Neuronal stem cell (in vitro differentiated cells): ENCODE measurements around the gene SHROOM1.

Source experiments
- DNase-seq: peaks from one replicate; pipeline ENCODE4 v3.0.0-alpha.2; 2013; ENCODE audit warnings: low spot score
- H2AFZ ChIP-seq: one replicate; pipeline ENCODE4 v1.6.1; 2013; ENCODE audit warnings: mild to moderate bottlenecking, low read length, inconsistent platforms
- H2AK5ac ChIP-seq: 2 replicates; pipeline ENCODE4 v1.6.1; 2013; ENCODE audit warnings: low read depth, mild to moderate bottlenecking, inconsistent platforms, low read length, moderate library complexity, mixed read lengths
- H2BK120ac ChIP-seq: 2 replicates; pipeline ENCODE4 v1.6.1; 2013; ENCODE audit warnings: low read depth, mild to moderate bottlenecking, inconsistent platforms, low read length, moderate library complexity, mixed read lengths
- H2BK12ac ChIP-seq: one replicate; pipeline ENCODE4 v1.6.1; 2013; ENCODE audit warnings: low read length, inconsistent platforms
- H2BK15ac ChIP-seq: 2 replicates; pipeline ENCODE4 v1.6.1; 2013; ENCODE audit warnings: mild to moderate bottlenecking, low read length, inconsistent platforms, mixed read lengths
- H2BK5ac ChIP-seq: one replicate; pipeline ENCODE4 v1.6.1; 2013; ENCODE audit warnings: inconsistent platforms, mild to moderate bottlenecking, low read length, moderate library complexity
- H3K14ac ChIP-seq: one replicate; pipeline ENCODE4 v1.6.1; 2013; ENCODE audit warnings: low read length, inconsistent platforms
- H3K18ac ChIP-seq: 2 replicates; pipeline ENCODE4 v1.6.1; 2013; ENCODE audit warnings: low read length, inconsistent platforms
- H3K23ac ChIP-seq: 2 replicates; pipeline ENCODE4 v1.6.1; 2013; ENCODE audit warnings: low read depth, mild to moderate bottlenecking, mixed read lengths, low read length, inconsistent platforms; ENCODE audit not compliant: poor library complexity
- H3K27ac ChIP-seq: replicated peaks from 3 replicates; pipeline ENCODE4 v1.5.1; 2013; ENCODE audit warnings: low read length, inconsistent platforms
- H3K27me3 ChIP-seq, 3 experiments: 2 replicates each; pipeline ENCODE4 v1.6.1; 2013; ENCODE audit warnings: low read length in 3 of 3, mild to moderate bottlenecking in 2 of 3, inconsistent platforms in 1 of 3, low read depth in 1 of 3, mixed read lengths in 1 of 3, moderate library complexity in 1 of 3; ENCODE audit not compliant: control insufficient read depth in 3 of 3, insufficient read depth in 3 of 3
- H3K36me3 ChIP-seq, 2 donors: replicated peaks in 1 of 2; 2 replicates each; pipeline ENCODE4 v1.6.1; 2013; ENCODE audit warnings: low read length in 2 of 2; ENCODE audit not compliant: control insufficient read depth in 2 of 2, insufficient read depth in 2 of 2
- H3K4ac ChIP-seq: 2 replicates; pipeline ENCODE4 v1.6.1; 2013; ENCODE audit warnings: inconsistent platforms, mild to moderate bottlenecking, low read length, moderate library complexity
- H3K4me1 ChIP-seq, 2 donors: 1 replicate in 1 of 2; 2 replicates in 1 of 2; pipeline ENCODE4 v1.6.1; 2013; ENCODE audit warnings: low read length in 2 of 2, low read depth in 1 of 2; ENCODE audit not compliant: control insufficient read depth in 2 of 2, insufficient read depth in 1 of 2
- H3K4me2 ChIP-seq: one replicate; pipeline ENCODE4 v1.6.1; 2013; ENCODE audit warnings: mild to moderate bottlenecking, low read length, inconsistent platforms; ENCODE audit not compliant: insufficient read depth, poor library complexity, severe bottlenecking
- H3K4me3 ChIP-seq, 2 donors: 2 replicates each; pipeline ENCODE4 v1.5.1; 2013; ENCODE audit warnings: low read length in 2 of 2, mild to moderate bottlenecking in 2 of 2, inconsistent platforms in 1 of 2, moderate library complexity in 1 of 2
- H3K79me1 ChIP-seq: one replicate; pipeline ENCODE4 v1.6.1; 2013; ENCODE audit warnings: low read depth, mild to moderate bottlenecking, inconsistent platforms, low read length, moderate library complexity
- H3K9ac ChIP-seq: one replicate; pipeline ENCODE4 v1.6.1; 2013; ENCODE audit warnings: mild to moderate bottlenecking, low read depth, low read length, inconsistent platforms; ENCODE audit not compliant: poor library complexity
- H3K9me3 ChIP-seq, 2 donors: replicated peaks in 1 of 2; 2 replicates each; pipeline versions ENCODE3 to v1.6.1; 2013; ENCODE audit warnings: low read length in 2 of 2, mild to moderate bottlenecking in 2 of 2, inconsistent platforms in 1 of 2, low read depth in 1 of 2, mixed read lengths in 1 of 2, moderate library complexity in 1 of 2; ENCODE audit not compliant: control insufficient read depth in 2 of 2, insufficient read depth in 1 of 2
- H4K8ac ChIP-seq: one replicate; pipeline ENCODE4 v1.6.1; 2013; ENCODE audit warnings: low read depth, mild to moderate bottlenecking, inconsistent platforms, low read length, moderate library complexity
- H4K91ac ChIP-seq: one replicate; pipeline ENCODE4 v1.6.1; 2013; ENCODE audit warnings: low read length, low read depth, mild to moderate bottlenecking, inconsistent platforms; ENCODE audit not compliant: poor library complexity
- WGBS, 2 donors: extraction: QIAGEN DNeasy Blood & Tissue Kit; methylation state at CpG; one replicate each; pipeline ENCODE4 v1.1.7; 2013; ENCODE audit warnings: missing lambda C conversion rate in 2 of 2, mixed read lengths in 1 of 2; ENCODE audit not compliant: insufficient read length in 2 of 2, insufficient replicate concordance in 1 of 2; ENCODE audit errors: extremely low coverage in 2 of 2; 5-methylcytosine and 5-hydroxymethylcytosine counted together

The SHROOM1 gene

DNA sequence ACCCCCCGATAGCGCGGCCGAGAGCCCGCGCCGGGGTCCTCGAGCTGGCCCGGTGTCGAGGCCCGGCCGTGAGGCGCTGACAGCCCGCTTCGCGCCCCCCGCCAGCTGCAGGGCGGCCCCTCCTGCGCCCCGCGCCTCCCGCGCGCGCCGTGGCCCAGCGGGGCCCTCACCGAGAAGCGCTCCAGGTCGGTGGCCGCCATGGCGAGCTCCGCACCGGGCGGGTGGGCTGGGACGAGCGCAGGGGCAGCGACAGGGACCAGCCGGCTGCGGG is 53.6 kb downstream of the SHROOM1 start:
- Histone ChIP-seq H2AFZ (peak overlapping the region; percentile 99), H3K9ac (peak overlapping the region; percentile 50), H3K4me3 (peak overlapping the region; percentile 64 to 89), H3K36me3 (no peaks in the 10 kb centered on the region), H3K14ac (no peak overlapping the region), H2BK120ac (no peak overlapping the region), H3K18ac (peak overlapping the region; percentile 81), H3K4me1 (peaks cover 3 to 20% of the 10 kb centered on the region in 2 donors), H4K91ac (no peak overlapping the region), H2BK15ac (no peak overlapping the region), H3K23ac (no peak overlapping the region), H2AK5ac (peak overlapping the region; percentile 48), H3K79me1 (peaks cover 16% of the 10 kb centered on the region), H3K27me3 (peaks cover 0 to 43% (median 21%) of the 10 kb centered on the region in 3 experiments), H2BK12ac (no peak overlapping the region), H4K8ac (no peak overlapping the region), H3K27ac (no peak overlapping the region), H2BK5ac (peak overlapping the region; percentile 4), H3K4me2 (peak overlapping the region; percentile 86), H3K4ac (no peak overlapping the region), H3K9me3 (no peaks in the 10 kb centered on the region)
- WGBS, 2 donors = no CpG with 5 or more reads among the region's 40 CpGs
- DNase-seq = no peak

DNA sequence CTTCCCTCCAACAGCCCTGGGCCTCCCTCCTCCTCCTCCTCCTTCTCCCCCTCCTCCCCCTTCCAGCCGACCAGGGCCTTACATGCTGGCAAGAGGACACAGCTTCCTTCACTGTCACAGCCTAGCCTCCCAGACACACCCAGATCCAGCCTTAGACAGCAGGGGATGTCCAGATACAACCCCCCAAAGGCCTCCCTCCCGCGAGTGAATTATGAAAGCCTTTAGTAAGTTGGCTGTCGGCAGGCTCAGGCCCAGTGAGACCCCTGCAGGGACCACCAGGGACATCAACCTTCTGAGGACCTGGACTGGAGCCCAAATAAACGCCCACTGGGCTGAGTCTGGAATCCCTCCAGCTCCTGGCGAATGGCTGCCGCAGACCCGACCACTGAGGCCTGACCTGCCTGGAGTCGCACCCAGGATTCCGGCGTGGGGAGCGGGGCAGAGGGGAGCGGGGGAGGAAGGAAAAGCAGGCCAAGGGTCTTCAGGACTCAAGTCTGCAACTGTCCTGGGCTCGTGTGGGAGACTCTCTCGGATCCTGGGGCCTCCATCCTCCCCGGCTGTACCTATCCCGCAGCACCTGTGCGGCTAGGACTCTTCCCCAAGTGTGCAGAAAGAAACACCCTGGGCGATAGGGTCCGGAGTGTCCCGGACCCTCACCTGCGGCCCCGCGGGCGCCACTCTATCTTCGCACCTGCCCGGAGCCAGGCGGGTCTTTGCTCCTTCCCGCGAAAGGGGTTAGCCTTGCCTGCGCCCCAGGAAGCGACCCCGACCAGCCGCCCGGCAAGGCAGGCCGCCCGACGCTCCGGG is 54.1 kb downstream of the SHROOM1 start:
- no CpG with 5 or more reads among the region's 39 CpGs for WGBS, 2 donors
- DNase-seq = no peak
- Histone ChIP-seq H2BK5ac (peak overlapping the region; percentile 4), H3K79me1 (peaks cover 16% of the 10 kb centered on the region), H2BK15ac (no peak overlapping the region), H3K4me2 (peak overlapping the region; percentile 86), H3K36me3 (no peaks in the 10 kb centered on the region), H3K4me1 (peaks cover 3 to 22% of the 10 kb centered on the region in 2 donors), H3K9ac (peak overlapping the region; percentile 50), H3K23ac (no peak overlapping the region), H4K91ac (no peak overlapping the region), H3K9me3 (no peaks in the 10 kb centered on the region), H3K14ac (no peak overlapping the region), H3K27me3 (peaks cover 0 to 38% (median 21%) of the 10 kb centered on the region in 3 experiments), H4K8ac (no peak overlapping the region), H3K4ac (no peak overlapping the region), H3K4me3 (peak overlapping the region; percentile 64 to 89), H2BK120ac (no peak overlapping the region), H3K18ac (peak overlapping the region; percentile 81), H2AFZ (peak overlapping the region; percentile 99), H2AK5ac (peak overlapping the region; percentile 48), H2BK12ac (no peak overlapping the region), H3K27ac (no peak overlapping the region)

DNA sequence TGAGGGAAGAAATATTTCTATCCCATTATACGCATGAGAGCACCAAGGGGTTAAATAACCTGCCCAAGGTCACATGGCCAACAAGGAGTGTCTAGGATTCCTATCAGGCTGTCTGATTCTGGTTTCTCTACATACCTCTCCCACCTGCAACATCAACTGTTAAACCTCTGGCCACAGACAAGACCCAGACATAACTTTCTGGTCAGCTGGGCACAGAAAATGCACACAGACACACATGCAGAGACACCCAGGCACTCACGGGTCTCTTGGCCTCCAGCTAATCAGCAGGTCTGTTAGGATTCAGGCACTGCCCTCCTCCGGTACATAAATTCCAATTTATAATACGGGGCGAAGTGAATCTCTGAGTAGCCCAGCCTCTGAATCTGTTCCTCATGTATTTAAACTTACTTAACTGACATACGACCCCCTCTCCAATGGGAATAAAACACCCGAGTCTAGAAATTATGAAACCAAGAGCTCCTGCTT is 54.9 kb downstream of the SHROOM1 start:
- no peak overlapping the region for H2AK5ac ChIP-seq
- no peak overlapping the region for H3K4ac ChIP-seq
- H2AFZ ChIP-seq = no peak overlapping the region
- H3K18ac ChIP-seq = no peak overlapping the region
- no peak overlapping the region for H4K91ac ChIP-seq
- DNase-seq = no peak
- H3K23ac ChIP-seq = no peak overlapping the region
- H3K4me1 ChIP-seq = peaks cover 3 to 30% of the 10 kb centered on the region in 2 donors
- peaks cover 0 to 29% (median 21%) of the 10 kb centered on the region in 3 experiments for H3K27me3 ChIP-seq
- H2BK120ac ChIP-seq = no peak overlapping the region
- H2BK15ac ChIP-seq = no peak overlapping the region
- H4K8ac ChIP-seq = no peak overlapping the region
- H2BK5ac ChIP-seq = no peak overlapping the region
- no CpG with 5 or more reads among the region's 7 CpGs for WGBS, 2 donors
- H3K9me3 ChIP-seq = no peaks in the 10 kb centered on the region
- no peak overlapping the region for H3K27ac ChIP-seq
- no peak overlapping the region for H2BK12ac ChIP-seq
- no peak overlapping the region for H3K4me2 ChIP-seq
- H3K36me3 ChIP-seq = no peaks in the 10 kb centered on the region
- H3K4me3 ChIP-seq = peak overlapping the region in 1 of 2 donors; percentile 64
- H3K79me1 ChIP-seq = peaks cover 17% of the 10 kb centered on the region
- no peak overlapping the region for H3K14ac ChIP-seq
- no peak overlapping the region for H3K9ac ChIP-seq

DNA sequence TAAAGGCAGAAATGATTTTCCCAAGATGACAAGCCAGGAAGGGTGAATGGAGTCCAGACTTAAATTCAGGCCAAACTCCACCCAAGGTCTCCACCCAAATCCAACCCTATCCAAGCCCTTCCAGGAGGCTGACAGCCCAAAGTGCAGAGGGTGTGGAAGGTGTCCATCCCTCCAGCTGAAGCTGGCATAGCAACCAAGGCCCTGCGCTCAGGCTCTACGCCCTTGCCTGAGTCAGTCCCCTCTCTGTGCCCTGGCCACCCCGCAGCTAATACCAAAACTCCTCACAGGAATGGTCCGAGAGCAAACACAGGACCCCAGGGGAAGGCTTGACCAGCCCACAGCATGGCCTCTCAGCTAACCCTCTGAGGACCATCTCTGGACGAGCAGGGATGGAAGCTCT is 55.6 kb downstream of the SHROOM1 start:
- no peak overlapping the region for H3K9ac ChIP-seq
- H3K79me1 ChIP-seq = peaks cover 18% of the 10 kb centered on the region
- peak overlapping the region; percentile 5 for H3K4ac ChIP-seq
- no peak overlapping the region for H3K23ac ChIP-seq
- H3K36me3 ChIP-seq = no peaks in the 10 kb centered on the region
- no peak overlapping the region for H2BK120ac ChIP-seq
- H3K14ac ChIP-seq = no peak overlapping the region
- H2AFZ ChIP-seq = no peak overlapping the region
- H3K4me3 ChIP-seq = no peak overlapping the region
- H2BK15ac ChIP-seq = no peak overlapping the region
- H2AK5ac ChIP-seq = peak overlapping the region; percentile 32
- no CpG with 5 or more reads among the region's 5 CpGs for WGBS, 2 donors
- H3K27me3 ChIP-seq = peaks cover 0 to 24% (median 20%) of the 10 kb centered on the region in 3 experiments
- no peak overlapping the region for H2BK12ac ChIP-seq
- H3K18ac ChIP-seq = no peak overlapping the region
- no peak overlapping the region for H2BK5ac ChIP-seq
- no peaks in the 10 kb centered on the region for H3K9me3 ChIP-seq
- H4K91ac ChIP-seq = no peak overlapping the region
- H4K8ac ChIP-seq = no peak overlapping the region
- no peak for DNase-seq
- no peak overlapping the region for H3K27ac ChIP-seq
- H3K4me1 ChIP-seq = peaks cover 3 to 30% of the 10 kb centered on the region in 2 donors
- H3K4me2 ChIP-seq = no peak overlapping the region
